NCI-H748 (cell line): ENCODE measurements around the gene MYBL2.

ENCODE experiments used
- DNase-seq: peaks from one replicate; lab custom pipeline; 2025; ENCODE audit not compliant: unreplicated experiment; lab: John Stamatoyannopoulos, UW

MYBL2 gene

DNA sequence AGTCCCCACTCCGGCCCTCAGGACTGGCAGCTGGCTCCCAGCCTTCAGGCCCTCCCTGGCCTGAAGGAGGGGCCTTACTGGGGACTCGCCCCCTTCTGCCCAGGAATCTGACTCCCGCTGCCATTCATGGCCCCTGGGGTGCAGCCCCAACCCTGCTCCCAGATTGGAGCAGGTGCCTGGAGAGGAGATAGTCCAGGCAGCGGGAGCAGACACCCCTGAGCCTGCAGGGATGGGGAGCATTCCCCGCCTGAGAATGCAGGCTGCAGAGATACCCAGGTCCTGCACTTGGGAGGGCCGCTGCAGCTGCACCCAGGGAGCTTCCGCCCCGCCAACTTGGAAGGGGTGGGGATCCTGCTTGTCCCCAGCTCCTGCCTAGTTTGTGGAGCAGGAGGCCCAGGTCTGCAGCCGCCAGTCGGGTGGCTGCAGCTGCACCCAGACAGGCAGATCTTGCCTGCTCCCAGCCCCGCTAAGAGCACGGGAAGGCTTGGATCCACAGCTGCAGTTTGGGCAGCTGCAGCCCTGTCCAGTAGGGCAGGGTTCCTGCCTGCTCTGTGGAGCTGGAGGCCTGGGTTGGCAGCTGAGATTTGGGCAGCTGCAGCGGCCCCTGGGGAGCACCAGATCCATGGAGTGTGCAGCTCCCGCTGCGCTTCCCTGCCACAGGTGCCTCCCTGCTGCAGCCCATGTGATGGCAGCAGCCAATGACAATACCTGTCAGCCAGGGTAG lies 54.7 kb downstream of the MYBL2 start:
- peak; percentile 39 for DNase-seq

DNA sequence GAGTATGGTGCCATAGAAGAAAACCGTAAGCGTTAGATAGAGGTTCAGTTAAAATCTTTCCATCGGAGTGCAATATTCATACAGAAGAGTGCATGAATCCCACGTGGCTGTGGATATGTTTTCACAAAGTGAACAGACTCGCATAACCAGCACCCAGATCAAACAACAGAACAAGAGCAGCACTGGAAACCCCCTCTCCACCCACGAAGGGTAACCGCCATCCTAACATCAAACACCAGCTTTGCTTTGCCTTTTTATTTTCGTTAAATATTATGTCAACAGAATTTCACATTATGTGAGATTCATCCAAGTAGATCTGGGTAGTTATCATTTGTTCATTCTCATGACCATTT lies 55.2 kb downstream of the MYBL2 start:
- no peak for DNase-seq

DNA sequence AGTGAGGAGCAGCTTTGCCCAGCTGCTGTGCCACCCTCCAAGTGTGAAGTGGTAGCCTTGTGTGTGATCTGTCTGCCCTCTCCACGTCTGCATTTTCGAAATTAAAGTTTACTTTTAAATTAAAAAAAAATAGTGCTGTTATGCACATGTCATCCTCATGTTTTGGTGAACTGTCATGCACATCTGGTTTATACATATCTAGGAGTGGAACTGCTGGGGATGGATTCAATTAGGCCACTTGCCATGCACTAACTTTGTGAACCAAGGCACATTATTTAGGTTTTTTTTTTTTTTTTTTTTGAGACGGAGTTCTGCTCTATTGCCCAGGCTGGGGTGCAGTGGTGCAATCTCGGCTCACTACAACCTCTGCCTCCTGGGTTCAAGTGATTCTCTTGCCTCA lies 56.3 kb downstream of the MYBL2 start:
- no peak for DNase-seq

DNA sequence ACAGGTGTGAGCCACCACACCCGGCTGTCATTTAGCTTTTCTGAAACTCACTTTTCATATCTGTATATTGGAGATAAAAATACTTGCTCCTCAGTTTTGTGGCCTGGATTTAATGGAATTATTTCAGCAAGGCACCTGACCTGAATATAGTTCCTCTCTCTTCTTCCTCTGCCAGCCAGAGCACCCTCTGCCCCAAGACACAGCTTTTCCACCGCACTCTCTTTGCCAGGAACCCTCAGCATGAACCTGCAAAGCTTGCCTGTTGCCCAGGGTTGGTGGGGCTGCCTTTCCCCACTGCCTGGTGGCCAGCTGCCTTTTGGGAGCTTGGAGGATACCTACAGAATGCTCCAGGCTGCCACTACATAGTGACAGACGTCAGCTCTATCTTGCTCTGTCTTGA lies 56.8 kb downstream of the MYBL2 start:
- DNase-seq = no peak

DNA sequence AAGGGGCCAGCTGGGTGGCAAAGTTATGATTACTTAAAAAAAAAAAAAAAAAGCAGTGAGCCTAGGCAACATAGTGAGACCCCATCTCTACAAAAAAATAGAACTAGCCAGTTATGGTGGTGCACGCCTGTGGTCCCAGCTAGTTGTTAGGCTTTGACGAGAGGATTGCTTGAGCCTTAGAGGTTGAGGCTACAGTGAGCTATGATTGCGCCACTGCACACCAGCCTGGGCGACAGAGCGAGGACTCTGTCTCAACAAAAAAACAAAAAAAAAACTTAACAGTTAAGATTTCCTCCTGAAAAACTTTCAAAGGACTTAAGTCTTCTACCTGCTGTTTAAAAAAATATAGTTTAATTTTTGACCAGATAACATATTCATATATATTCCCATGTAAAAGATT lies 57.5 kb downstream of the MYBL2 start:
- DNase-seq = no peak

DNA sequence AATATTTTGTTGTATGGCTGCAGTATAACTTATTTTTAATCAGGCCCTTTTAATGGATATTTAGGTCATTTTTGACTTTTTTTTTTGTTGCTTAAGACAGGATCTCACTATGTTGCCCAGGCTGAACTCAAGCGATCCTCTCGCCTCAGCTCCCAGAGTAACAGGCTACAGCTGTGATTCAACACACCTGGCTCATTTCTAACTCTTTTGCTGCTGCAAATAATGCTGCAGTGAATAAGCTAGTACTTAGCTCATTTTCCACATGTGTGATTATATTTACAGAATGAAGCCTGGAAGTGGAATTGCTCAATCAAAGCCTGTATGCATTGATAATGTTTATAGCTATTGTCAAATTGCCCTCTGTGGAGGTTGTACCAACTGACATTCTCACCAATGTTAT lies 58.8 kb downstream of the MYBL2 start:
- DNase-seq = peak; percentile 18

DNA sequence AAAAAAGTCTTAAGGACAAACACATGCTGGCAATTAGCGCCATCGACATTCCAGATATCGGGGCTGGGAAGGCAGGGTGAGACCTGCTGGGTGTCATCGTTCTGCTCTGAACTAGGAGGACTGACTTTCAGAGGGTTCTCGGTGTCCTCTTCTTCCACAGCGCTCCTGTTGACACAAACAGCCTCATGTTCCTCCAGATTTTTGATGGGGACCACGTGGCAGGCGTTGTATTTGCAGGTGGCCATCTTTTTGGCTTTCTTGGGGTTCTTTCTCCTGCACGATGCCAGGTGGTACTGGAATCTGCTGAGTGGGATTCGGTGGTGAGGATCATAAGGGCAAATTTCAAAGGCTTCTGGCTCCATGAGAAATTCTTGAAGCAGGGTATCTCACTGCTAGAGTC lies 59.4 kb downstream of the MYBL2 start:
- DNase-seq = no peak

DNA sequence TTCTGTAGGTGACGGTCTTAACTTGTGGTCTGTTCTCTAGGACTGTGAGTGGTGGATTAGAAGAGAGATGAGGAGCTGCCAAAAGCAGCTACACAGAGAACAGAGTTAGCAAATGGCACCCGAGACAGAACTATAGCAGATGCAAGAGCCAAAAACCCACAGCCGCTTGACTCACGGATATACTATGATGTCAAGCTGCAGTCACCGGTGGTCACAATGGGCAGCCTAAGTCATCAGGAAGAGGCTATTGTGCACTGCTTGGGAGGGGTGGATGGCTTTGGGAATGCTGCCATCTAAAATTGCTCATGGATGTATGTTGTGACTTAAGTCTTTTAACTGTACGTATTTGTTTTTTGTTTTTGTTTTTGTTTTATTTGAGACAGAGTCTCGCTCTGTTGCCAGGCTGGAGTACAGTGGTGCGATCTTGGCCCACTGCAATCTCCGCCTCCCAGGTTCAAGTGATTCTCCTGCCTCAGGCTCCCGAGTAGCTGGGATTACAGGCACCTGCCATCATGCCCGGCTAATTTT lies 60.0 kb downstream of the MYBL2 start, which contains the start of gene GTSF1L:
TSS of gene GTSF1L (minus strand) at position 192 of the 528 bp plus-strand sequence. CDS start 308 bp downstream, outside the sequence.
- no peak for DNase-seq

DNA sequence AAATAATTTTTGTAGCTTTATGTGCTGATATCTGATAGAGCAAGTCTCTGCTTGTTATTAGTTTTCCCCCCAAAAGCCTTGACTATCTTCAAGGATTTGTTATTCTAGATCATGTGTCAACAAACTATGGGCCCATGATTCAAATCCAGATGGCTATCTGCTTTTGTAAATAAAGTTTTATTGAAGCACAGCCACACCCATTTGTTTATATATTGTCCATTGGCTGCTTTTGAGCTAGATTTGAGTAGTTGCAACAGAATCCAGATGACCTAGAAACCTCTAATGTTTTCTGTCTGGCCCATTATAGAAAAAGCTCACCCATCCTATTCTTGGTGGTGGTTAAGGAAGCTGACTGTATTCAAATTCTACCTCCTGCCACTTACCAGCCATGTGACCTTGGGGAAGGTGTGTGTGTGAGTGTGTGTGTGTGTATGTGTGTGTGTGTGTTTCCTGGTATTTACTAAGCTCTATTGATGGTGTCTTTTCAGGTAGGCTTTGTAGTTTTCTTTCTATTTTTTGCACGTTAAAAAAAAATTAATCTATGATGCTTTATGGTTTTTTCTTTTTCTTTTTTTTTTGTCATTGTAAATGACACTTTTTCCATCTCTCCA lies 61.2 kb downstream of the MYBL2 start:
- peak; percentile 52 for DNase-seq

DNA sequence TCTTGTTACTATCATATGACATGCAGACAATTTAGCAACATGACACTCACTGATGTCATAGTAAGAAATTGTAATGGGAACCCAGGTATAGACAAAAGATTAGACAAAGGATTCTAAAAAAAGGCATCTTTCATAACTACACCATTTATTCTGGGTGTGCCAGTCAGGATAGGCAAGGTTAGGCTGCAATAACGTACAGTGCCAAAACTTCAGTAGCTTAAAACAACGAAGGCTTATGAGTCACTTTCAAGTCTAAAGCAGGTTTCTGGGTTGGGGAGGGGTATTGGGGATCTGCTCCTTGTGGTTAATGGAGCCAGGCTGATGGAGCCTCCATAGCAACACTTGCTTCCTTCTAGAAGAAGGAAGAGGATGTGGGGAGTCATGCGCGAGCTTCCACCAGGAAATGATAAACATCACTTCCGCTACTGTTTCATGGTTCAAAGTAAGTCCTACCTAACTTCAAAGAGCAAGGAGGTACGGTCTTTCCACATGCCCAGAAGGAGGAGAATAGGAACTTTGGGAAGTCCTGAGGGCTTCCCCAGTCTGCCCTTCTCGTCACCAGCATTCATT lies 61.9 kb downstream of the MYBL2 start:
- no peak for DNase-seq

DNA sequence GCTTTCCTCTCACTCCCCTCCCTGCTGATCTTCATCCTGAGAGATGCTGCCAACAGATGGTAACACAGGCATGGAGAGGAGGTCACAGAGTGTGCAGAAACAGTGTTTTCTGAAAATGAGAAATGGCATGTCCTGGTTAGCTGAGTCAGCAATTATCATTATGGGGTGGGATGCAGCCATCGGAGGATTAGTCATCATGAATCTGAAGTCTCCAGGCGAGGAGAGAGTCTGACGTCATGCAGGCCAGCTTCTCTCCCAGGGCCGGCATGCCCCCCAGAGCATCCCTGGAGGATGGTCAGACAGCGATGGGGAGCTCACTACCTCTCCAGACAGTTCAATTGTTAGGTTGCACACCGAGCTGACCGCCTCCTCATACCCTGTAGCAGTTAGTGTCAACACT lies 64.6 kb downstream of the MYBL2 start:
- DNase-seq = no peak

DNA sequence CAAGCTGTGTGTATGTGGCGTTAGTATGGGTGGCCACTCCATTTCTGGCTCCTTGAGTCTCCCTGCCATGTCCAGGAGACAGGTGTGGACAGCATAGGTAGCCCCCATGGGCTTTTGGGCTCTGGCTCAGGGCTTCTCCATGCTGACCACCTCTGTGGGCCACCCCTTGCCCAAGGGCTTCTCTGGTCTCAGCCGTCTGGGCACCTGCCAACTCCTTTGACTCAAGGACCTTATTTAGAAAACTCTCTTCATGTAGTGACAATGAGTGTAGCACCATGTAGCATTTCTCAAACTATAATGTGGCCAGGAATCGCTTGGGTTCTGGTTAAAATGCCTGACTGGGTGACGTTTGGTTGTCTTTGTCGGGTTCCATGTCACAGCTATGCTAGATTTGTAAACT lies 65.0 kb downstream of the MYBL2 start:
- DNase-seq = no peak

DNA sequence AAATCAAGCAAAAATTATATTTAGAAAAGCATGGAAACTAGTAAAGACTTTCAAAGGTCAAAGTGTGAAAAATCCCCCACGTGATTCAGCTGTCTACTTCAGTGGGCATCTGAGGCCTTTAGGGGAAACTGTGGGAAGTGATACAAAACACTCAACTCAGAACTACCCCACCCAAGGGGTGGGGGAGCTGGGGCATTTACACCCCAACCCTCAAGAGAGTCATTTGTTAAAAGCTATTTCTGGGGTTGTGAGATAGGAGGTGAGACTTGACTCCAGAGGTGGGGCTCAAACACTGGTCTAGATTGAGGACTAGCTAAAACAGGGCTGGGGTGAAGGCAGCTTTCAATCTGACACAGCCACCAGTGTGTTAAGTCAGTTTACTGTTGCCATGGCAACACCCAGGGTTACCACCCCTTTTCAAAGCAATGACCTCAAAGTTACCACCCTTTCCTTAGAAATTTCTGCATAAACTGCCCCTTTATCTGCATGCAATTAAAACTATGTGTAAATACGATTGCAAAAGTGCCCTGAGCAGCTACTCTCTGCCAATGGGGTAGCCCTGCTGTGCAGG lies 69.8 kb downstream of the MYBL2 start:
- DNase-seq = peak; percentile 35

DNA sequence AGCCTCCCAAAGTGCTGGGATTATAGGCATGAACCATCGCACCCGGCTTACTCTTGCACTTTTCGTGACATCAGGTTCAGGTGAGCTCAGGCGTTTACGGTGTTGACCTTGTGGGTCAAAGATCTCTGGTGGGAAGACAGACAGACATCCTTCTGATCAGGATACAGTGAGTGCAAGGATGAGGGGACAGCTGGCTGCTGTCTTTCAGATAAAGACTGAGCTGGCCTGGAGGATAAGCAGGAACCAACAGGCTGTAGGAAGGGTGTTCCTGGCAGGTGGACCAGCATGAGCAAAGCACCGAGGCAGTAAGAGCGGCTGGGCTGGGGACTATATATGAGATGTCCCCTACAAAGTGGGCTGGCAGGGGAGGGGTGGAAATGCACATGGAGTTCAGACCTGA lies 71.0 kb downstream of the MYBL2 start:
- DNase-seq = no peak

DNA sequence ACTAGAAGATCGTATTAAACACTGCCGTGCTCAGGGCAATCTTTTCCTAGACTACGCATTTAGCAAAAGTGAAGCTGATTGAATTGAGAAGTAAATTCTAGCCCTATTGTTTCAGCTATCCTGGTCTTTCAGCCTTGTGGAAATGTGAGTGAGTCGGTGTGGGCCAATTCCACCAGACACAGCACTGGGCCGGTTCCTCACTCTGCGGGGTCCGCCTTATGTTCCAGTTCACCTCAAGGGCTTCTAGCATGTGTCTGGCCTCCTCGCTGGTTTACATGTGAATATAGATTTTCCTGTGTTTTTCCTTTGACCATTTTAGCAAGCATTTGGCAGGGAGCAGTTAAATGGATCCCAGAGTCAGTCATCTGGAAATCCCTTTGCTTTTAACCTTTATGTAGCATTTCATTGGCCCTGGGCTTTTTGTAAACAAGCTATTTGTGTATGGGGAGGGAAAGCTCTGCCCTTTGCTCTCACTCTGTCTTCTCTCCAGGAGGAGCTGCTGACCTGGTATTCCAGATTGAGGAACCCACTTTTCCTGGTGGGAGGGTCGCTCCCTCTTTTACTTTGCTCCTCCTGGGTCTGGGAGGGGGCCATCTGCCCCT lies 72.3 kb downstream of the MYBL2 start:
- no peak for DNase-seq

DNA sequence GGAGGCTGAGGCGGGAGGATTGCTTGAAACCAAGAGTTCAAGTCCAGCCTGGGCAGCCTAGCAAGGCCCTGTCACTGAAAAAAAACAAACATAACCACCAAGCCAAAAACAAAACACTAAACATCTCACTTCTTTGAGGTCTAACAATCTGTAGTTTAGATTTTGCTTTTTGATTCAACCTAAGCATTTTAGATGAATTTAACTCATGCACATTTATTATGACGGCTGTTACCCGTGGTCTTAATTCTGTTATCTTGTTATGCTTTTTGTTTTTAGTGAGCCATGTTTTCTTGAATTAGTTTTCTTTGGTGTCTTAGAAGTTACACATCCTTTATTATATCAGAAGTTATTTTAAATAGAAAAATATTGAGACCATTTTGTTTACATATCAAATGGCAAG lies 73.7 kb downstream of the MYBL2 start:
- DNase-seq = no peak

DNA sequence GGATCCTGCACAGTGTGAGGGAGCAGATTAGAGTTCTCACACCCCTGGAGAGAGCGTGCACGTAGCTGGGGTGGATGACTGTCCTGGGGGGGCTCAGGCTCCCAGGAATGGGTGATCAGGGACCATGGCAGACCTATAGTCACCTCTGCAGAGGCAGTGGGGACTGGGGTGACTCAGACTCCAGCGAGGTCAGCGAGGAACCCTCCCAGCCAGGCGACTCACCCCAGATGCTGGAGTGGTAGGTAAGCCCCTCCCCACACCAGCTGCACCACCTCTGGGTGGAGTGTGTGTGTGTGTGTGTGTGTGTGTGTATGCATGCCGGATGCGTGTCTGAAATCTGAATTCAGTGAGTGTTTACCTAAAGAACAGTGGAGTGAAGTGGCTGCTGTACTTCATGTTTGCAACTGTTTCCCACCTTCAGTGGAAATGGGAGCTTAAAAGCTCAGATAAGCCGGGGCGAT lies 77.3 kb downstream of the MYBL2 start:
- DNase-seq = peak; percentile 61

DNA sequence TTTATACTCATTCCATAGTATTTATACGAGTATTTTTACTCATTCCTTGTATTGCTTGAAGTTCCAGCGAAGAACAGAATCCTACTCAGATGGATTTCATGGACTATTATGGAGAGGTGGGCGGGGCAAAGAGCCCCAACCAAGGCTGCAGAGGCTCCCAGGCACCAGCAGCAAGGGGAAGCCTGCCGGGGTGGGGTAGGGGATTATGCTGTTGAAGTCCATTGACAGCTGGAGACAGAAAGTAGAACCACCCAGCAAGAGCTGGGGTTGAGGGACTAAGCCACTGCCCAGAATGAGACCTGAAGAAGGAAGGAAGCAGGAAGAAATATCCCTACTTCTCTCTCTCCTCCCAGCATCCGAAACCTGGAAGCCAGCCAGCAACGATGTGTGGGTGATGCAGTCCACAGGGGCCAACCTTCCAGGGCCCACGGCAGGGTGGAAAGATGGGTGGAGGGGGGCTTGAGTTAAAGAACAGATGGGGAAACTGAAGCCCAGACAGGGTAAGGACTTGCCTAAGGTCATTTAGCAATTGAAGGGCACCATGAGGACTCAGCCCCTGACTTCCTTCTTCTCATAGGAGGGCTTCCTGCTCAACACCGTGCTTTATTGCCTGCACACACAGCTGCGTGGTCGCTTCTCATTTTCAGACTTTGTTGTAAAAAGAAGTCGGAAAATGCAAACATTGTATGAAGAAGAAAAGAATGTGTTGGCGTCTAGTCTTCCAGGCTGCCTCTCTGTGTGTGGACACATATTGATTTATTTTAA lies 78.2 kb downstream of the MYBL2 start:
- DNase-seq = no peak

DNA sequence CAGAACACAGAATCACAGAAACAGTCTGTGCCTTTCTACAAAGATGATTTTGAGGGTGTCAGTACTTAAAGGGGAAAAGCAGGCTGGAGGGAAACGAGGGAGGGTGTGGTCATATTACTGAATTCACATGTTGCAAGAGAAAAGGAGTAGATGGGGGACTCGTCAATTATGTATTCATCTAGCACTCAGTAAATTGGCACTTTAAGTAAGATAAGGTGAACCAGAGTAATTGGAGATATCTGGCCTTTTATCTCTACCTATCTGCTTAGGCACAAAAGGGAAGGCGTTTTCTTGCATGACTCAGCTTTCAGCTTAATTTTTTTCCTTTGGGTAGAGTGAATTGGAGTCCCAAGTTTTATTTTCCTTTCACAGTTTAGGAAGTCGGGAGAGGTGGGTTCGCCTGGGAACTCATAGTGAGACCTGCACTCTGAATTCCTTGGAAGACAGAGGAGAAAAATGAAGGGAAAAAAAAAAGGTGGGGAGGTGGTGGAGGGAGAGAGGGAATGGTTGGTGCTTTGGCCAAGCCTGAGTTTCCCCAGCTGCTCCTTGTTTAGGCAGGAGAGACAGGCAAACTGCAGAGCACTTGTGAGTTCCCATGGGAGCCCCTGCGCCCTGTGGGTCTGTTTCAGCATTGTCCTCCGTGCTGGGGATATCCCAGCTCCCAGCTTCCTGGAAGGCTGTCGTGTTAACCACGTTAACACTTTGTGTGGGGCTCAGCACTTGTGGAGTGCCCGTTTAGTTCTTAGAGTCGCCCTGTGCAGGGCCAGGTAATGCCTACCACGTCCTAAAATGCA lies 79.6 kb downstream of the MYBL2 start:
- peak; percentile 22 for DNase-seq

DNA sequence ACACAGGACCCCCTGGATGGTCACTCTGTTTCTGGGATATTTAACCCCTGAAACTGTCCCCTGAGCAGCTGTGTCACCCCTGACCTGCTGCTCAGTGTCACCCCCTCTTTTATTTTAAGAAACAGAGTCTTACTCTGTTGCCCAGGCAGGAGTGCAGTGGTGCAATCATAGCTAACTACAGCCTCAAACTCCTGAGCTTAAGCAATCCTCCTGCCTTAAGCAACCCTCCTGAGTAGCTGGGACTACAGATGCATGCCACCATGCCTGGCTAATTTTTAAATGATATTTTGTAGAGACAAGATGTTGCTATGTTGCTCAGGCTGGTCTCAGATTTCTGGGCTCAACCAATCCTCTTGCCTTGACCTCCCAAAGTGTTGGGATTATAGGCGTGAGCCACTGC lies 81.4 kb downstream of the MYBL2 start:
- DNase-seq = no peak
